ENCODE data around the gene TVP23C.
"Not testable (repeated sequence)": the region's sequence is repeated elsewhere in the genome, so short reads cannot be mapped to it uniquely, and the experiment has no call there.

The TVP23C gene

GRCh38 chr17:15511142-15511541 is 52.1 kb downstream of the TVP23C start:
- TF ChIP-seq SPI1 (IDR thresholded peaks at IDR 0.05; ENCODE audit: low read depth, low read length) (peak; percentile 59), POLR2AphosphoS5 (IDR thresholded peaks at IDR 0.05; ENCODE audit: low read depth, low read length) (no peak)
- no peak for DNase-seq (ENCODE audit: insufficient read length, low spot score)
- no peak for FAIRE-seq

- no peak for DNase-seq (ENCODE audit: insufficient read length, low spot score)
- TF ChIP-seq PAX5 (IDR thresholded peaks at IDR 0.05; ENCODE audit: insufficient read depth, low read length, severe bottlenecking), result no peak
- no peak for TF ChIP-seq POLR2A (IDR thresholded peaks at IDR 0.05; ENCODE audit: low read depth, low read length)
- TF ChIP-seq POU2F2 (IDR thresholded peaks at IDR 0.05; ENCODE audit: low read depth, low read length), result no peak
- no peak for TF ChIP-seq SPI1 (IDR thresholded peaks at IDR 0.05; ENCODE audit: low read depth, low read length)
- no peak for TF ChIP-seq TAF1 (IDR thresholded peaks at IDR 0.05; ENCODE audit: low read depth, low read length)
- TF ChIP-seq POLR2AphosphoS5 (IDR thresholded peaks at IDR 0.05; ENCODE audit: low read depth, low read length), result no peak
- FAIRE-seq, result no peak
These were observed 52.9 kb downstream of the TVP23C start for GRCh38 chr17:15510361-15510760.

GRCh38 chr17:15509095-15509494 is 54.2 kb downstream of the TVP23C start:
- DNase-seq (ENCODE audit: insufficient read length, low spot score) (no peak), FAIRE-seq (no peak)
- no peak for TF ChIP-seq POU2F2 (IDR thresholded peaks at IDR 0.05; ENCODE audit: low read depth, low read length)
- no peak for TF ChIP-seq SPI1 (IDR thresholded peaks at IDR 0.05; ENCODE audit: low read depth, low read length)

- TF ChIP-seq POLR2AphosphoS5 (IDR thresholded peaks at IDR 0.05; ENCODE audit: low read depth, low read length), result no peak
- TF ChIP-seq PAX5 (IDR thresholded peaks at IDR 0.05; ENCODE audit: insufficient read depth, low read length, severe bottlenecking), result no peak
- TF ChIP-seq TAF1 (IDR thresholded peaks at IDR 0.05; ENCODE audit: low read depth, low read length), result no peak
- TF ChIP-seq SPI1 (IDR thresholded peaks at IDR 0.05; ENCODE audit: low read depth, low read length), result no peak
- TF ChIP-seq POU2F2 (IDR thresholded peaks at IDR 0.05; ENCODE audit: low read depth, low read length), result no peak
- no peak for TF ChIP-seq POLR2A (IDR thresholded peaks at IDR 0.05; ENCODE audit: low read depth, low read length)
These were observed 54.8 kb downstream of the TVP23C start for GRCh38 chr17:15508466-15508865.

GRCh38 chr17:15507896-15508295 is 55.4 kb downstream of the TVP23C start:
- no peak for FAIRE-seq
- DNase-seq (ENCODE audit: insufficient read length, low spot score), result no peak

More at GRCh38 chr17:15508466-15508865, 54.8 kb downstream of the TVP23C start:
- FAIRE-seq (no peak), DNase-seq (ENCODE audit: insufficient read length, low spot score) (no peak)

GRCh38 chr17:15507001-15507400 is 56.3 kb downstream of the TVP23C start:
- FAIRE-seq, result no peak
- no peak for DNase-seq (ENCODE audit: insufficient read length, low spot score)

More at GRCh38 chr17:15507896-15508295, 55.4 kb downstream of the TVP23C start:
- TF ChIP-seq POLR2AphosphoS5 (IDR thresholded peaks at IDR 0.05; ENCODE audit: low read depth, low read length) (no peak), TAF1 (IDR thresholded peaks at IDR 0.05; ENCODE audit: low read depth, low read length) (no peak)

GRCh38 chr17:15505708-15506107 is 57.6 kb downstream of the TVP23C start:
- not testable (repeated sequence) for DNase-seq (ENCODE audit: insufficient read length, low spot score); FAIRE-seq

More at GRCh38 chr17:15507001-15507400, 56.3 kb downstream of the TVP23C start:
- no peak for TF ChIP-seq TAF1 (IDR thresholded peaks at IDR 0.05; ENCODE audit: low read depth, low read length)
- no peak for TF ChIP-seq POLR2A (IDR thresholded peaks at IDR 0.05; ENCODE audit: low read depth, low read length)
- TF ChIP-seq POU2F2 (IDR thresholded peaks at IDR 0.05; ENCODE audit: low read depth, low read length), result no peak
- TF ChIP-seq POLR2AphosphoS5 (IDR thresholded peaks at IDR 0.05; ENCODE audit: low read depth, low read length), result no peak
- no peak for TF ChIP-seq SPI1 (IDR thresholded peaks at IDR 0.05; ENCODE audit: low read depth, low read length)
- TF ChIP-seq PAX5 (IDR thresholded peaks at IDR 0.05; ENCODE audit: insufficient read depth, low read length, severe bottlenecking), result no peak

- DNase-seq (ENCODE audit: insufficient read length, low spot score) (no peak), FAIRE-seq (no peak)
- TF ChIP-seq SPI1 (IDR thresholded peaks at IDR 0.05; ENCODE audit: low read depth, low read length) (no peak), POU2F2 (IDR thresholded peaks at IDR 0.05; ENCODE audit: low read depth, low read length) (no peak), POLR2A (IDR thresholded peaks at IDR 0.05; ENCODE audit: low read depth, low read length) (no peak), PAX5 (IDR thresholded peaks at IDR 0.05; ENCODE audit: insufficient read depth, low read length, severe bottlenecking) (no peak), TAF1 (IDR thresholded peaks at IDR 0.05; ENCODE audit: low read depth, low read length) (no peak)
These were observed 59.6 kb downstream of the TVP23C start for GRCh38 chr17:15503731-15504130.

GRCh38 chr17:15502369-15503112 is 60.7 kb downstream of the TVP23C start:
- FAIRE-seq (no peak), DNase-seq (ENCODE audit: insufficient read length, low spot score) (peak; percentile 60)
- TF ChIP-seq POU2F2 (IDR thresholded peaks at IDR 0.05; ENCODE audit: low read depth, low read length) (no peak), SPI1 (IDR thresholded peaks at IDR 0.05; ENCODE audit: low read depth, low read length) (peak; percentile 34)

GRCh38 chr17:15501793-15502192 is 61.5 kb downstream of the TVP23C start:
- no peak for FAIRE-seq
- no peak for DNase-seq (ENCODE audit: insufficient read length, low spot score)
- TF ChIP-seq SPI1 (IDR thresholded peaks at IDR 0.05; ENCODE audit: low read depth, low read length) (no peak), TAF1 (IDR thresholded peaks at IDR 0.05; ENCODE audit: low read depth, low read length) (no peak), POU2F2 (IDR thresholded peaks at IDR 0.05; ENCODE audit: low read depth, low read length) (no peak), PAX5 (IDR thresholded peaks at IDR 0.05; ENCODE audit: insufficient read depth, low read length, severe bottlenecking) (no peak), POLR2A (IDR thresholded peaks at IDR 0.05; ENCODE audit: low read depth, low read length) (no peak), POLR2AphosphoS5 (IDR thresholded peaks at IDR 0.05; ENCODE audit: low read depth, low read length) (no peak)

- TF ChIP-seq TAF1 (IDR thresholded peaks at IDR 0.05; ENCODE audit: low read depth, low read length), result no peak
- TF ChIP-seq POLR2AphosphoS5 (IDR thresholded peaks at IDR 0.05; ENCODE audit: low read depth, low read length), result no peak
- TF ChIP-seq SPI1 (IDR thresholded peaks at IDR 0.05; ENCODE audit: low read depth, low read length), result no peak
- no peak for TF ChIP-seq POU2F2 (IDR thresholded peaks at IDR 0.05; ENCODE audit: low read depth, low read length)
- no peak for TF ChIP-seq PAX5 (IDR thresholded peaks at IDR 0.05; ENCODE audit: insufficient read depth, low read length, severe bottlenecking)
- no peak for TF ChIP-seq POLR2A (IDR thresholded peaks at IDR 0.05; ENCODE audit: low read depth, low read length)
- no peak for FAIRE-seq
- DNase-seq (ENCODE audit: insufficient read length, low spot score), result no peak
These were observed 62.0 kb downstream of the TVP23C start for GRCh38 chr17:15501282-15501681.
